ENCODE data around the gene MYOF.
"Not testable (repeated sequence)": the region's sequence is repeated elsewhere in the genome, so short reads cannot be mapped to it uniquely, and the experiment has no call there.

MYOF gene

DNA sequence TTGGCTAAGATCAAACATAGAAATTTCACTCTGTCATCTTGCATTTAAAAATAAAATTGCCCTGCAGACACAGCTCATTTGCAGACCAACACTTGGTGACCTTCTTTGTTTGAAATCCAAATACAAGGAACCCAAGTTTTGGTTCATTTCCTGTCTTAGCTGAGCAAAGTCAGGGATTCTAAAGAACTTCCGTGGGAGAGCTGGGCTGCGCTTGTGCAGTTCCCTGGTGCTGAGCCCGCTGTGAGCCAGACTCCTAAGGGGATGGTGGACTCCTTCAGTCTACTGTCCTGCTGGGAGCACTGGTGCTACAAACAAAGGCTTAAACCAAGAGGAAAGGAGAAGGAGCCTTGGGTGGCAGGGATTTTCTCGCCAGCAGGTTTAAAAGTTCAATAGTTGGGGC lies 60.0 kb downstream of the MYOF start:
- no peak for DNase-seq

DNA sequence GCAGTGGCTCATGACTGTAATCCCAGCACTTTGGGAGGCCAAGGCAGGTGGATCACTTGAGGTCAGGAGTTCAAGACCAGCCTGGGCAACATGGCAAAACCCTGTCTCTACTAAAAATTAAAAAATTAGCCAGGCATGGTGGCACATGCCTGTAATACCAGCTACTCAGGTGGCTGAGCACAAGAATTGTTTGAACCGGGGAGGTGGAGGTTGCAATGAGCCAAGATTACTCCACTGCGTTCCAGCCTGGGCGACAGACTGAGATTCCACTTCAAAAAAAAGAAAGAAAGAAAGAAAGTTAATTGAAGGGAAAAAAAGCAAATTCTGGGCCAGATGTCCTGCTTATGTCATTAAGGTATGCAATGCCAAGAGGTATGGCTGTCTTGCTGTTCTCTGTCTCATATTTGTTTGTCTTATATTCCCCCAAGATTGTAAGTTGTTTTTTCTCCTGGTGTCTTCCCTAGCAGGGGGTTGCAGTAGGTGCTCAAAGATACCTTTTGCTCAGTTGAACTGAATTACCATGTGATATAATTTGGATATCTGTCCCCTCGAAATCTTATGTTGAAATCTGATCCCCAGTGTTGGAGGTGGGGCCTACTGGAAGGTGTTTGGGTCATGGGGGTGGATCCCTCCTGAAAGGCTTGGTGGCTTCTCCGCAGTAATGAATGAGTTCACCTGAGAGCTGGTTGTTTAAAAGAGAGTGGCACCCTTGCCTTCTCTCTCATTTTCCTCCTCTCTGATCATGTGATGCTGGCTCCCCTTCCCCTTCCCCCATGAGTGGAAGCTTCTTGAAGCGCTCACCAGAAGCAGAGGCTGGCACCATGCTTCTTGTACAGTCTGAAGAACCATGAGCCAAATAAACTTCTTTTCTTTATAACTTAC lies 60.9 kb downstream of the MYOF start:
- DNase-seq: no peak

DNA sequence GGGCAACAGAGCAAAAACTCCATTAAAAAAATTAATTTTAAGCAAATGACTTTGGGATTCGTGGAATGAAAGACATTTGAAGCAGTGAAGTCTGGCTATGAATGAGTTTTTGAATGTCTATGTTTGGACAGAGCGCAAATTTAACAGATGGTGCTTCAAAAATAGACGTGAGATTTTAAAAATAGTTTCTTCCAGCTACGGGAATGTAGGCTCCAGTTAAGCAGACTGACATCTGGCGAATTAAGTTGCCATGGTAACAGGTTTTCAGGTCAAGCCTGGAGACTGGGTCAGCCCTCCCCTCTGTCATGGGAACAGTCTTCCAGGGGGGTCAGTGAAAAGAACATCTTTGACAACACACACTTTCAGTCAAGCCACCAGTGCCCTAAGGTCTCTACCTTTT lies 62.0 kb downstream of the MYOF start:
- no peak for DNase-seq

DNA sequence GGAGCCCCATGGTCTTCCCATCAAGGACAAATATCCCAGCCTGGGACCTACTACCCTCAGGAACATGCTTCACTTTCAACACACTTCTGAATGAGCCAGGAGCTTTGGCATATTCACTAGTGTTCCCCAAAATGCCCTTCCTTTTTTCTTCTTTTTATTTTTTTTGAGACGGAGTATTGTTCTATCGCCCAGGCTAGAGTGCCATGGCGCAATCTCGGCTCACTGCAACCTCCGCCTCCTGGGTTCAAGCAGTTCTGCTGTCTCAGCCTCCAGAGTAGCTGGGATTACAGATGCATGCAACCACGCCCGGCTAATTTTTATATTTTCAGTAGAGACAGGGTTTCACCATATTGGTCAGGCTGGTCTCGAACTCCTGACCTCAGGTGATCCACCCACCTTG lies 63.1 kb downstream of the MYOF start:
- DNase-seq: not testable (repeated sequence)

DNA sequence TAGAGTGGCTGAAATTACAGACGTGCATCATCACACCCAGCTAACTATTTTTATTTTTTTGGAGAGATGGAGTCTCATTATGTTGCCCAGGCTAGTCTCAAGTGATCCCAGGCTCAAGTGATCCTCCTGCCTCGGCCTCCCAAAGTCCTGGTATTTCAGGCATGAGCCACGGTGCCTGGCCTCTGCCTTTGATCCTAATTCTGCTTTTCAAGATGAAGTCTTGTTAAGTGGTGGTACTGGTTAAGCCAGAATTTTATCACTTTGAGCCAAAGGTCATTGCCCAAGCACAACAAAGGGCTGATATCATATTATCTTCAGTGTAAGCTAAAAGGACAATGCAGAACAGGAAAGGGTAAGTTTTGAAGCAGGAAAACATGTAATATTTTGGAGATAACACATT lies 64.2 kb downstream of the MYOF start:
- DNase-seq: no peak

DNA sequence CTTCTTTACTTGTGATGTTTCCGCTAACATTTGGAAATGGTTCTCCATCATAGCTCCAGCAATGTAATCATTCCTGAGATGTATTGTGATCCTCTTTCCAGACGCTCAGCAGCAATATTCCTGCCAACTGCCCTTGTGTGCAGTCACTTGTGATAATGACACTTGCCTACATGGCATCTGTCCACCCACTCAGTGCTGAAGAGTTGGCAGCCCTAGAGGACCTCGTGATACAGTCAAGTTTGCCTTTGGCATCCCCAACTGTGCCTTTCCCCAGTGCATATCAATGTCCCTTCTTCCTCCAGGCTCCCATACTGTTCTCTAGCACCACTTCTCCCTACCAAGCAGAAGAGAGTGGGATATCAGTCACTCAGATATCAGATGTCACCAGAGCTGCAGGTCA lies 64.9 kb downstream of the MYOF start:
- no peak for DNase-seq

DNA sequence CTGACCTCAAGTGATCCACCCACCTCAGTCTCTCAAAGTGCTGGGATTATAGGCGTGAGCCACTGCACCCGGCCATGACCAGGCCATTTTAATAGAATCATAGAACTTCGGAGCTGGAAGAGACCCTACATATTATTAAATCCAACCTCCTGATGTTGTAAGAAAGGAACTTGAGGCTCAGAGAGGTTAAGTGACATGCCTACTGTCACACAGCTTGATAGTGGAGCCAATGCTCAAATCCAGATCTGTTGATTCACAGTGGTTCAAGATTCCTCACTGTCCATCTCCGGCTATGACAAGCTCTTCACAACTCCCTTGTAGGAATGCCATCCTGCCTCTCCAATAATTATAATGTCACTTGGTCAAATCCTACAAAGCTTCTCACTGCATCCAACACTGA lies 65.3 kb downstream of the MYOF start:
- DNase-seq: no peak

DNA sequence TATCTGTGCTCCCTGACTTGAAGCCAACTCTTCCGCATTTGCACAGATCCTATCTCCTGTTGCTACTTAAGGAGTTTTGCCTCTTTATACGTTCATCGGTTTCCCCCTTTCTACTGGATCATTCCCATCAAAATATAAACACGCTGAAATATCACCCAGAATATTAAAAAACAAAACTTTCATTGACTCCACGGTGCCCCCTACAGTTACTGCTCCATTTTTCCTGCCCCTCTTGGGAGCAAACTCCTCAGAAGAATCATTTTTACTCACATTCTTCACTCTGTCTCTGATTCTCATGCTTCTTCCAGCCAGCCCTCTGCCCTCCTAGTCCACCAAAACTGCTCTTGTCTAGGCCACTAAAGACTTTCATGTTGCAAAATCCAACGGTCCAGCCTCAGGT lies 66.4 kb downstream of the MYOF start:
- DNase-seq: no peak

DNA sequence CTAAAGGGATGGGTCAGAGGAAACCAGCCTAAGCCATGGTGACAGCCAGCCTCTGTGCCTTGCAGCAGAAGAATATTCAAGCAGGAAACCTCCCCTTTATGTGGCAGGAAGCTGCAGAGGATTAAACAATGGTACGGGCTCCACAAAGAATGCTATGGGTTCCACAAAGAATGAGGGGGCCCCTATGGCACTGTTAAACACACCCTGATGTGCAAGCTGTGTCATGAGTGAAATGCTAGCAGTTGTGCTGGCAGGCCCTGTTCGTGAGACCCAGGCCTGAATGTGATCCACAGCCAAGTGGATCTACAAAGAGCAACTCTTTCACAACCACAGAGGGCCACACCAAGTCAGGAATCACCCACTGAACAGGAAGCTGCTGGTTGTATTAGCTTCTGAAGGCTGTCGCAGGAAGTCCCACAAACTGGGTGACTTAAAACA lies 68.9 kb downstream of the MYOF start:
- peak; percentile 16 for DNase-seq

DNA sequence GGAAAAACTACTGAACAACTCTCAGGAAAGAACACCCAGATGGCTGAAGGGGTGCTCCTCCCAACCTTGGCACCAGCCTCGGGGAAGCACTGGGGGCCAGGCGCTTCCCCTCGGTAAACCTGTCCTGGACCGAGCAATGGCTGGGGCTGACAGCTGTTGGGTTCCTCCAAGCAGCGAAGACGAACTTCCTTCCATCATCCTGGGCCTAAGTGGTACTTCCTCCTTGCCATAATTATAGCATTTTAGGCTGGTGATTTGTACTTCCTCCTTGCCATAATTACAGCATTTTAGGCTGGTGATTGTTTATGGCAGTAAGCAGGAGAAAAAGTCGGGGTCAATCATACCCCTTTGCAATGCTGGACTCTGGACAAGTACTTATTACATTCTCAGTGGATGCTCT lies 69.3 kb downstream of the MYOF start:
- no peak for DNase-seq

DNA sequence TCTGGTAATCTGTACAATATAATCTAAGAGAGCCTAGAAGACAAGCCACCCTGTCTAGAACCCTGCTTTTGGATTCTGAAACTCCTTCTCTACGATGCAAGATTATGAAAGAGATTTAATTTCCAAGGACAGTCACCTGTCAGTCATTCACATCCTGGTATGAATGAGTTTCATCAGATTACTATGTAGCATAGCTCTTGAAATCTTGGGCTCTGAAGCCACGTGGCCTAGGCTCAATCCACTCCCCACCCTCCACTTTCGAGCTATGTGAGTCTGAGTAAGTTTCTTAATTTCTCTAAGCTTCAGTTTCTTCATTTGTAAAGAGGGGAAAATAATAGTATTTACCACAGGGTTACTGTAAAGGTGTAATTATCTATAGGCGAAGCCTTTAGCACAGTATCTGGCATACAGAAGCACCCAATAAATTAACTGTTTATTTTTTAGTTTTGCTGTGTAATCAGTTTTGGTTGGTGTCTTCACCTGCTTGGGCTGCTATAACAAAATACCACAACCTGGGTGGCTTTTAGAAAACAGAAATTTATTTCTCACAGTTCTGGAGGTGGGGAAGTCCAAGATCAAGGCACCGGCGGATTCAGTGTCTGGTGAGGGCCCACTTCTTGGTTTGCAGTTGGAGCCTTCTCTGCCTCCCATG lies 71.3 kb downstream of the MYOF start:
- no peak for DNase-seq

DNA sequence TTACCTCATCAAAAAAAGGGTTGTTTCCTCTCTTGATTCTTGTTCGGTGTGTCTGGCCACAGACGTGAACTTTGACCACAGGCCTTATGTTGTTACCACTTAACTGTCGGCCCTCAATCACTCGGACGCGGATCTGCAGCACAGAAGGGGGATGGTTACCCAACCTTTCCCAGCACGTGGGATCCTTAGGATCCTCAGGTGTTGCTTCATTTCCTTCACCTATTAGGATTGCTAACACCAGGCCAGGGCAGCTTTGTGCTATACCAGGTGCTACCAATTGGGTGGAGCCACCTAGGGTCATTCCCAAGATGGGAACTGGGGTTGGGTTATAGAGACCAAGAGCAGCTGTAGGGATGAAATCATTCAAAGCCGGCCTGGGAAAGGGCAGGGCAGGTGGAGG lies 73.4 kb downstream of the MYOF start:
- no peak for DNase-seq

DNA sequence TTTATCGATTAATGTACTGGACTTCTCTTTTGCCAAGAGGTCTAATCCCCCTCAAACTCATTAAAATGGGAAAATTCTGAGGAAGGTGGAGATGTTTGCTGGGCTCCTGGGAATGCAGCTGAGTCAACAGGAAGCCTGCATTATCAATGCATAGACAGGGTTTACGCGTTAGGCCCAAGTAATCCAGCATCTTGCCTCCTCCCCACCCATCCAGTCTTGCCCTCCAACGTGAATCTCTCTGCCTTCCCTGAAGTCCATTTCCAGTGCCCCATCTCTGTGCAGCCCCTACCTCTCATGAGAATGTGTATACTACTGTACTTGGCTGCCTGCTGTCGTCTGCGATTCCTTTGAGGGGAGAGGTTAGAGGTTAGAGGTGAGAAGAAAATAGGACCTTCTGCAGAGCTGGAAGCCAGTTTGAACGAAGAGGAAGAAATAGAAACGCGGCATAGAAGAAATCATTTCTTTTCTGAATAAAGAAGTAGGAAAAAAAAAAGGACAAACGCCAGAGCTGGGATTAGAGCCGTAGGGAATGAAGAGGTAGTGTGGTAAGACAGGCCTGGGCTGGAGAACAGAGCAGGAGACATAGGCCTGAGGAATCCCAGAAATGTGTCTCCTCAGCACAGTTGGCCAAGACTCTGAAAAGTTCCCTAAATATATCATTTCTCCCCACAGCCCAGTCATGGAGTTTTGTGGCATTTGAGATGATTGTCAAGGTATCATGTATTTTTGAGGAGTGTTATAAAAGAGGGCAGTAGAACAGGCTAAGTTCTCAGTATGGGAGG lies 75.6 kb downstream of the MYOF start:
- DNase-seq: no peak

DNA sequence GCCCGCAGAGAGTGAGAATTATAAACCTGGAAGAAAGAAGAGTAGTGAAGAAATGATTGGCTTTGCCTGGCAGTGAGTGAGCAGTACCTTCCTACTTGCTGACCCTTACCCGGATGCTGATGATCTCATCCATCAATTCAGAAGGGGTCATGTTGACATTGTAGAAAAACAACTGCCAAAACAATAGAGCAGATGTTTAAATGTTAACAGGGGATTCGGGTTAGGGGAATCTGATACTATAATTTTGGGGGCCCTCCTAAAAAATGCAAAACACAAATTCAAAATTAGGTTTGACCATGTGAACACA lies 78.1 kb downstream of the MYOF start:
- no peak for DNase-seq

DNA sequence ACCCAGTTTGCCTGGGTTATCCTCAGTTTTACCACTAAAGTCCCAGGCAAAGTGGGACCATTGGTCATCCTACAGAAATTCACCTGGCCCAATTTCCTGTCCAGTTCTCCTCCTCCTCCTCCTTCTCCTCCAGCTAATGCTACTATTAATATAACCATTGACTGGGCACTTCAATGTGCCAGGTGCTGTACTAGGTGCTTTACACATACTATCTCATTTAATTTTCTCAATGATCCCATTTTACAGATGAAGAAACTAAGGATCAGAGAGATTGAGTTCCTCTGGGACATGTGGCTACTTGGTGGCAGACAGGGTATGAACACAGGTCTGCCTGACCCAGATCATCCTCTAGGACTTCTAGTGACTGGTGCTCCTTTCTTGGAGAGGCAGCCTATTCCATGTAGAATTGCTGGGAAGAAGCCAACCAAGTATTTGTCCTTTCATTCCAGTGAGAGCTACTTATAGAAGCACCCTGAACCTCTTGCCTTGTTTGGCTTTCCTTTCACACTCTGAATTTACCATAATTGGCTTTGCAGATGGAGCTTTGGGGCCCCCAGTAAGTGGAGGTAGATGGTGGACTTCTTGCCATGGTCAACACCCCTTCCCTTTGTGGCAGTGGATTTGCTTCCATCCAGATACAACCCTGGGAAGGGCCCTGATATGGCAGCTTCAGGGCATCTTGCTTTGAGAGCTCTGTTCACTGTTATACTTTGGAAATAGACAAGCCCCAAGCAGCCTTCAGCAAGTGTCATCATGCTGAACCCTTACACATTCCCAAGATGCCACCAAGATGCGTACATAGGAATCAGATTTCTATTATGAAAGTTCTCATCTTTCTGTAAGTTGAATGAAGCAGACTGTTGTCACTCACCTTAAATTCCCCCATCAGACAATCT lies 78.7 kb downstream of the MYOF start:
- DNase-seq: no peak

DNA sequence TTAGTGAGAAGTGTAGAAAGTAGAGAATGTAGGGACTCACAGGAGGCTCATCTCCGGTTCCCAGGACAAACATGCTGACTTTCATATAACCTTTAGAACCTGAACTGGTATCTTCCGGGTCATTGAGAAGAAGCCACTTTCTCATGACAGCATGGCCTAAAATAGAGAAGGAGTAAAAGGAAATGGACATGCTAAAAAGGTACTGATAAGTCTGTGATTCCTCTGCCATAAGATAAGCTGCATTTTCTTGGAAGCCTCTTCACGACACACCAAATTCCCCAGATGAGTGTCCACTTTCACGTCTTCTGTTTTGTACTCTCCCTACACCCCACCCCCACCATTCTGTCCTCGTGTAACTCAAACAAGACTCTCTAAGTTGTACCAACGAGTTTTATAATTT lies 79.9 kb downstream of the MYOF start:
- no peak for DNase-seq

DNA sequence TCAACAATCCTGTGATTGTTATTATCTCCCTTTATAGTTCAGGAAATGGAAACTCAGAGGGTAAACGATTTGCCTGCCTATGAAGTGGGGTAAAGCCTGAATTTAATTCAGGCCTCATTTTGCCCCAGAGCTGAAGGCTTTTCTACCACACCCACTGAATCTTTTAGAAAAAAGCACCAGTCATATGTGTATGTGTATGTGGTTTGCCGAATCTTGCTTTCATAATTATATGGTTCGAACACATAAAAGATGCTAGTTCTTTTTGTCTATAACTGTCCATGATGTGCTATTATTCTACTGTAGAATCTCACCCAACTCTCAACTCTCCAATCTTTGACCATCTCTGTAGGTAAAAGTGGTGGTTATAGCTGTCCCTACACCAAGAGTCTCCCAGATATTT lies 83.6 kb downstream of the MYOF start:
- DNase-seq: no peak

DNA sequence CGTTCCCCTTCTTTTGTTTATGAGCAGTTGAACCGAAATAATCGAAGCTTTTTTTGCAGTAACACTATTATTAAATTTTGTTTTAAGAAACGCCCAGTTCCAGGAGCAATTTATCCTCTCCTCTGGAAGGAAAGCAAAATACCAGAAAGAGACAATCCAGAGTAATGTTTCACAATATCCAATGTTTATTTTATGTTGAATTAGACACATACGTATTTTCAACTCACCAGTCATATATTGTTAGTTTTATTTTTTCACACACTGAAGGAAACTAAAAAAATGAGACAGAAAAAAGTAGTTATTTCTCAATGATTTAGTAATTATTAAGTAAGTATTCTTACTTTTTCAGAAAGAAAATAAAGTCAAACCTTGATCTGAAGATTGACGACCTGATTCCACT lies 85.1 kb downstream of the MYOF start:
- no peak for DNase-seq

DNA sequence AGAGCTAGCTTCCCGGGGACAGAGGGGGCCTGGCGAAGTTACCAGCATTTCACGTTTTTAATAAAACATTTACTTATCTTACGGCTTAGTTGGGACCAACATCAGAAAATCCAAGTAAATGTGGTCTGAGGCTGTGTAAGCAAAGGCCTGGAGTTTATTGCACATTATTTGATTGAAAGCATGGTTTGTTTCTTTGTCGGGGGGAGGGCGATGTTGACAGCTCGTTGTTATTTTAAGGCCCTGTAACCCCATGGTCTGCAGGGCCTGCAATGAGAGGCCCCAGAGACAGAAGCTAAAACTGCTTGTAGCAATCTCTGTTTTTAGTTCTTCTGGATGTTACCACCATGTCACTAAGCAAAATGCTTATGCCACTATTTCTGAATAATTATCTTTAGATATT lies 88.9 kb downstream of the MYOF start:
- DNase-seq: no peak

DNA sequence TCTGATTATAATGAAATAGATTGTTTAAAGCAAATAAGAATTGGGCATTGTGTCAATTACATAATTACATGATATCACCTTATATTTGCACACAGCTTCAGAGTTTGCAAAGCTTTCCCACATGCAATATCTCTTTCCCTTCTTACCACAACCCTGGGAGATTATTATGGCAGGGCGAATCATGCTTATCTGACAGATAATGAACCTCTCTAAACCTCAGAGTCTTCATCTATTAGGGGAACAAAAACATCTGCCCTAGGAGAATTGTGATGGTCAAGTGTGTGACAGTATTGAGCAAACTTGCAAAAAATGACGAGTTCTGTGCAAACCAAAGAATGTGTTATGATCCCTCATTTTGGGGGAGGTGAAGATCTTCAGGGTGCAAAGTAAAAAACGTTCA lies 90.0 kb downstream of the MYOF start:
- no peak for DNase-seq

DNA sequence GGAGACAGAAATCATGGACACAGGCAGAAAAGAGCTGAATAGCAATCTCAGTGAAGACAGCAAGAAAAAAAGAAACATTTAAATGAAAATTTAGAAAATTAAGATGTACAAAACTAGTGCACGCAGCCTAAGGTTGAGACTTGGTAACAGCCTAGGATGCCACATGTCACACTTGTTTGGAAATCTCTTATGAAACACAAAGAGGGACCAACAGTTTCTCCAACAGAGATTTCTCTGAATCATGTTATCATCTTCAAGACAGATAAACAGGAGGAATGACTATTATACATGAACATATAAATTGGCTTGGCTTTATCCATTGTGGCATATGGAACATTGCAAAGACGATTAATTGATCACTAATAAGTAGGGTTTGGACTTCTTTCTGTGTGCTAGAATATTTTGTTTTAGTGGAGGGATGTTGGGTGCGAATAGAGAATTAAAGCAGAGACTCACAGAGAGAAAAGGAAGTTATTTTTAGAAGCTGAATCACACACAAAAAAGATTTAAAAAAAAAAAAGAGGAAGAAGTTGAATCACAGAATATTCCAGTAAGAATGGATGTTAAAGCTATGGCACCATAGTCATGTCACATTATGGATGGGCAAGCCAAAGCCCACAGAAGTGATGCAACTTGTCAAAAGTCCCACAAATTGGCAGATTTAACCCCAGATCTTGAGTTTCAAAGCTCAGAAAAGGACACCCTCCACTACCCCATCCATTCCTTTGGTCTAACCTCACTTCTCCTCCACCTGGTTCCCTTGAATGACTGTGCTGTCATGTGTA lies 91.6 kb downstream of the MYOF start:
- no peak for DNase-seq

Data from activated gamma-delta T cell treated with Interleukin-2 at 50 U/mL for 16 hours (primary cell).